A549 (cell line): ENCODE measurements around the gene WDR33. TPM values are rescaled to one million over a fixed set of nuclear protein-coding genes. Genes with fewer than 3 reads are reported as not detected.

Experiments
- ATAC-seq, 2 experiments: fragments of 200-7000 bp in 1 of 2; fragments of >200 bp in 1 of 2; cut with Nextera tagmentation in 1 of 2; cut with Tn5 transposase in 1 of 2; 3 replicates each; pipeline versions ENCODE4 v1.8.0 to v1.9.1; 2018 to 2020; ENCODE audit warnings: mild to moderate bottlenecking in 1 of 2, moderate library complexity in 1 of 2
- CTCF ChIA-PET: fragments of 300-600 bp; sonication (Branson Sonifier 250); formaldehyde crosslinking; extraction: SDS; loops from one replicate; lab custom pipeline; 2021; ENCODE audit warnings: antibody characterized with exemption, inconsistent platforms; lab: Yijun Ruan, JAX
- POLR2A ChIA-PET: fragments of 350-600 bp; formaldehyde crosslinking; extraction: SDS; loops from one replicate; lab custom pipeline; 2021; ENCODE audit warnings: antibody characterized with exemption, inconsistent platforms; lab: Yijun Ruan, JAX
- DNase-seq, 2 experiments: peaks; one replicate each; pipeline versions ENCODE4 v3.0.0 to v3.0.0-alpha.2; 2011 to 2016; ENCODE audit warnings: low read depth in 1 of 2, low spot score in 1 of 2
- FAIRE-seq: peaks from 2 replicates; lab custom pipeline; 2011; peaks lifted over from hg19 to GRCh38; lab: Jason Lieb, UNC
- H3K27ac ChIP-seq, 2 experiments: fragments of >200 bp; sonication (Bioruptor Twin); formaldehyde crosslinking; 3 replicates each; pipeline ENCODE4 v1.5.1; 2016 to 2017
- H3K4me1 ChIP-seq: fragments of >200 bp; sonication (Bioruptor Twin); formaldehyde crosslinking; 3 replicates; pipeline ENCODE4 v1.6.1; 2016
- H3K4me2 ChIP-seq: fragments of >200 bp; sonication (Bioruptor Twin); formaldehyde crosslinking; 3 replicates; pipeline ENCODE4 v1.6.1; 2016
- H3K4me3 ChIP-seq: fragments of >200 bp; sonication (Bioruptor Twin); formaldehyde crosslinking; 3 replicates; pipeline ENCODE4 v1.5.1; 2016
- H3K9me3 ChIP-seq: fragments of >200 bp; sonication (Bioruptor Twin); formaldehyde crosslinking; 3 replicates; pipeline ENCODE4 v1.6.1; 2016
- ATOH8 ChIP-seq: fragments of 250-450 bp; sonication (Bioruptor Pico); IDR thresholded peaks from 2 replicates; pipeline ENCODE4 v1.5.0; 2020; ENCODE audit warnings: low read depth, mild to moderate bottlenecking, moderate library complexity
- BCL3 ChIP-seq: fragments of >200 bp; sonication (Bioruptor Twin); formaldehyde crosslinking; IDR thresholded peaks from 3 replicates; pipeline ENCODE4 v1.6.1; 2016
- BHLHE40 ChIP-seq: IDR thresholded peaks from 2 replicates; pipeline ENCODE4 v1.6.1; 2012; ENCODE audit warnings: low read depth, low read length, inconsistent platforms
- CBX8 ChIP-seq: fragments of 200-600 bp; sonication (generic); IDR thresholded peaks from 2 replicates; pipeline ENCODE4 v1.6.1; 2016
- CHD4 ChIP-seq: fragments of 200-600 bp; sonication (generic); IDR thresholded peaks from 2 replicates; pipeline ENCODE4 v1.6.1; 2016; ENCODE audit warnings: antibody characterized with exemption, mild to moderate bottlenecking, borderline replicate concordance
- ESRRA ChIP-seq: fragments of 150-350 bp; IDR thresholded peaks from 2 replicates; pipeline ENCODE4 v1.6.1; 2014; ENCODE audit warnings: mild to moderate bottlenecking, low read length, borderline replicate concordance
- FOSB ChIP-seq: fragments of 250-450 bp; sonication (Bioruptor Pico); IDR thresholded peaks from 2 replicates; pipeline ENCODE4 v1.5.0; 2020; ENCODE audit warnings: mild to moderate bottlenecking, moderate library complexity
- GATA3 ChIP-seq: IDR thresholded peaks from 2 replicates; pipeline ENCODE4 v1.6.1; 2012; ENCODE audit warnings: borderline replicate concordance
- HES2 ChIP-seq: fragments of >200 bp; sonication (Bioruptor Twin); formaldehyde crosslinking; IDR thresholded peaks from 2 replicates; pipeline ENCODE4 v1.6.1; 2016
- HOXB13 ChIP-seq: fragments of 250-450 bp; sonication (Bioruptor Pico); IDR thresholded peaks from 2 replicates; pipeline ENCODE4 v1.5.0; 2020; ENCODE audit warnings: low read depth, mild to moderate bottlenecking, moderate library complexity
- HOXB5 ChIP-seq: fragments of 250-450 bp; sonication (Bioruptor Pico); IDR thresholded peaks from 2 replicates; pipeline ENCODE4 v1.5.0; 2020; ENCODE audit warnings: mild to moderate bottlenecking, moderate library complexity
- KDM5A ChIP-seq: fragments of 200-600 bp; sonication (generic); IDR thresholded peaks from 2 replicates; pipeline ENCODE4 v1.6.1; 2016; ENCODE audit warnings: antibody characterized with exemption, mild to moderate bottlenecking
- MAX ChIP-seq: IDR thresholded peaks from 2 replicates; pipeline ENCODE4 v1.6.1; 2012
- NPAS2 ChIP-seq: fragments of 250-450 bp; sonication (Bioruptor Pico); IDR thresholded peaks from 2 replicates; pipeline ENCODE4 v1.8.0; 2022; ENCODE audit warnings: mild to moderate bottlenecking, moderate library complexity, borderline replicate concordance
- POLR2AphosphoS2 ChIP-seq: conservative IDR thresholded peaks from 2 replicates; pipeline ENCODE4 v1.6.1; 2012; ENCODE audit warnings: low read length, improper control_type of control experiment, inconsistent platforms
- RAD21 ChIP-seq, 2 experiments: fragments of >200 bp in 1 of 2; sonication (Bioruptor Twin) in 1 of 2; formaldehyde crosslinking in 1 of 2; IDR thresholded peaks in 1 of 2; conservative IDR thresholded peaks in 1 of 2; 2 replicates in 1 of 2; 3 replicates in 1 of 2; pipeline ENCODE4 v1.6.1; 2012 to 2018; ENCODE audit warnings: inconsistent platforms in 1 of 2
- RARB ChIP-seq: fragments of 250-450 bp; sonication (Bioruptor Pico); IDR thresholded peaks from 2 replicates; pipeline ENCODE4 v1.8.0; 2021; ENCODE audit warnings: mild to moderate bottlenecking, moderate library complexity
- RCOR1 ChIP-seq: fragments of 150-350 bp; IDR thresholded peaks from 2 replicates; pipeline ENCODE4 v1.6.1; 2014; ENCODE audit warnings: antibody characterized with exemption, low read length, low read depth
- SREBF2 ChIP-seq: fragments of 450-650 bp; IDR thresholded peaks from 2 replicates; pipeline ENCODE4 v1.6.1; 2014; ENCODE audit warnings: mild to moderate bottlenecking, moderate library complexity
- ZC3H11A ChIP-seq: fragments of 450-650 bp; IDR thresholded peaks from 2 replicates; pipeline ENCODE4 v1.6.1; 2014; ENCODE audit warnings: antibody characterized with exemption, mild to moderate bottlenecking
- ZFP36 ChIP-seq: fragments of 450-650 bp; IDR thresholded peaks from 2 replicates; pipeline ENCODE4 v1.6.1; 2014; ENCODE audit warnings: borderline replicate concordance; ENCODE audit not compliant: partially characterized antibody
- ZNF302 ChIP-seq: fragments of 250-450 bp; sonication (Bioruptor Pico); IDR thresholded peaks from 2 replicates; pipeline ENCODE4 v1.9.0; 2021; ENCODE audit warnings: inconsistent platforms, mild to moderate bottlenecking, moderate library complexity
- ZSCAN20 ChIP-seq: fragments of 250-450 bp; sonication (Bioruptor Pico); IDR thresholded peaks from 2 replicates; pipeline ENCODE4 v1.8.0; 2022; ENCODE audit warnings: mild to moderate bottlenecking, moderate library complexity
- WGBS: methylation state at CpG from one replicate; pipeline ENCODE4 v1.1.6; 2017; ENCODE audit errors: missing lambda C conversion rate; 5-methylcytosine and 5-hydroxymethylcytosine counted together
- polyA plus RNA-seq, 4 experiments: library from polyadenylated mRNA; depleted of rRNA in 3 of 4; stranded (reverse); fragments of >200 nt; fragmentation: RNase III in 1 of 4; extraction: RNeasy Plus Mini Kit Qiagen cat#74134 plus additional on column Dnase treatment in 1 of 4; gene quantifications; 2 replicates in 3 of 4; 3 replicates in 1 of 4; pipeline ENCODE4 v1.2.3, GENCODE V29; 2011 to 2017

Gene WDR33
- polyA plus RNA-seq, 2 of the 4 experiments (the other 2 are of a cell fraction): 21.3 to 67.1 TPM

DNA sequence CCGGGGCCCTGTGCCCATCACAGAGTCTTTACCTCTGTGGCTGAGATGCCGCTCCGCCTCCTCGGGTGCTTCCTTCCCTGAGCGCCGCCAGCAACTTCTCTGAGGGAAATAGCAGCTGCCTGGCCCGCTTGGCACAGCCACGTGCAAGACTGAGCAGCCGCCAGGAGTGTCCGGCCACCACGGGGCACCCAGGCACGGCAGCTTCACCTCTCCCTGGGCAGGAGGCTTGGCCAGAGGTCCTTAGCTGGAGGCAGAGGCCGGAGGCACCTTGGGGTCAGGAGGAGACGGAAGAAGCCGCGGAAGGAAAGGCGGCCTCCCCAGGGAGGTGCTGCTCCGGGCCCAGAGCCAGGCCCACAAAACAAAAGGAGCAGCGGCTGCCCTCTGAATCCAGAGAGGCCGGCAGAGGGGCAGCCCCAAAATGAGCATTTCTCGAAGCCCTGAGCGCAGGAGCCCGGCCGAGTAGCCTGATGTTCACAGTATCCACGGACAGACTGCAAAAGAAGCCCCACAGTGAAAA, 129.6 kb downstream of the WDR33 start (continued):
- TF ChIP-seq SREBF2 (no peak), HOXB13 (CRISPR knock-in tag) (no peak), CHD4 (no peak), ESRRA (no peak), RCOR1 (no peak), RARB (CRISPR knock-in tag) (no peak), FOSB (CRISPR knock-in tag) (no peak), ZSCAN20 (CRISPR knock-in tag) (no peak), KDM5A (no peak), CBX8 (no peak), BHLHE40 (no peak)
- TF ChIP-seq, all 56 proteins: peak for 0

GRCh38 chr2:127680706-127681287, 130.2 kb downstream of the WDR33 start:
- POLR2A ChIA-PET: no interaction called here
- ATAC-seq (no peak), FAIRE-seq (no peak)
- TF ChIP-seq RAD21 (conservative IDR thresholded peaks at IDR 0.05 in 1 of 2, IDR thresholded peaks at IDR 0.05 in 1 of 2) (no peak), MAX (no peak), ZSCAN20 (CRISPR knock-in tag) (no peak), ZNF302 (CRISPR knock-in tag) (no peak), HOXB13 (CRISPR knock-in tag) (no peak), BCL3 (no peak), POLR2AphosphoS2 (no peak), CBX8 (no peak), ATOH8 (no peak), NPAS2 (CRISPR knock-in tag) (no peak), ZC3H11A (no peak), ZFP36 (no peak), FOSB (CRISPR knock-in tag) (no peak), RCOR1 (no peak), HES2 (no peak), GATA3 (no peak), HOXB5 (CRISPR knock-in tag) (no peak)
- TF ChIP-seq, all 56 proteins: peak for 0
- no peaks in the 10 kb centered on the region for H3K9me3 ChIP-seq
- CTCF ChIA-PET: interaction anchor here (0.5 to 1.7 kb wide), 3 partner anchors 17 to 670 kb away, joined by 3 to 5 read pairs (median 5); no protein-coding TSS in a partner anchor
- no peak for DNase-seq
- H3K4me2 ChIP-seq: no peak overlapping the region
- no peak overlapping the region for H3K4me3 ChIP-seq
- peaks cover 5% of the 10 kb centered on the region; the same call in 2 of the 3 replicates for H3K4me1 ChIP-seq
- no peak overlapping the region for H3K27ac ChIP-seq
- 82% methylated on average over 17 of the region's 19 CpGs for WGBS
